A549 (cell line): Measurements from ENCODE around the gene ESD. TPM values are rescaled to one million over a fixed set of nuclear protein-coding genes. Genes with fewer than 3 reads are reported as not detected.
A peak's percentile ranks its signal among the peaks of the same experiment; 100 is the strongest.
"Not testable (repeated sequence)": the region's sequence is repeated elsewhere in the genome, so short reads cannot be mapped to it uniquely, and the experiment has no call there.

Experiments used
- ATAC-seq, 2 experiments: fragments of 200-7000 bp in 1 of 2; fragments of >200 bp in 1 of 2; cut with Nextera tagmentation in 1 of 2; cut with Tn5 transposase in 1 of 2; 3 replicates each; pipeline versions ENCODE4 v1.8.0 to v1.9.1; 2018 to 2020; ENCODE audit warnings: mild to moderate bottlenecking in 1 of 2, moderate library complexity in 1 of 2
- CTCF ChIA-PET: fragments of 300-600 bp; sonication (Branson Sonifier 250); formaldehyde crosslinking; extraction: SDS; loops from one replicate; lab custom pipeline; 2021; ENCODE audit warnings: antibody characterized with exemption, inconsistent platforms; lab: Yijun Ruan, JAX
- POLR2A ChIA-PET: fragments of 350-600 bp; formaldehyde crosslinking; extraction: SDS; loops from one replicate; lab custom pipeline; 2021; ENCODE audit warnings: antibody characterized with exemption, inconsistent platforms; lab: Yijun Ruan, JAX
- DNase-seq, 2 experiments: peaks; one replicate each; pipeline versions ENCODE4 v3.0.0 to v3.0.0-alpha.2; 2011 to 2016; ENCODE audit warnings: low read depth in 1 of 2, low spot score in 1 of 2
- FAIRE-seq: peaks from 2 replicates; lab custom pipeline; 2011; peaks lifted over from hg19 to GRCh38; lab: Jason Lieb, UNC
- H3K27ac ChIP-seq, 2 experiments: fragments of >200 bp; sonication (Bioruptor Twin); formaldehyde crosslinking; 3 replicates each; pipeline ENCODE4 v1.5.1; 2016 to 2017
- H3K4me1 ChIP-seq: fragments of >200 bp; sonication (Bioruptor Twin); formaldehyde crosslinking; 3 replicates; pipeline ENCODE4 v1.6.1; 2016
- H3K4me2 ChIP-seq: fragments of >200 bp; sonication (Bioruptor Twin); formaldehyde crosslinking; 3 replicates; pipeline ENCODE4 v1.6.1; 2016
- H3K4me3 ChIP-seq: fragments of >200 bp; sonication (Bioruptor Twin); formaldehyde crosslinking; 3 replicates; pipeline ENCODE4 v1.5.1; 2016
- H3K9me3 ChIP-seq: fragments of >200 bp; sonication (Bioruptor Twin); formaldehyde crosslinking; 3 replicates; pipeline ENCODE4 v1.6.1; 2016
- FOXS1 ChIP-seq: fragments of 250-450 bp; sonication (Bioruptor Pico); IDR thresholded peaks from 2 replicates; pipeline ENCODE4 v1.5.0; 2020; ENCODE audit warnings: mild to moderate bottlenecking, moderate library complexity
- HOXA7 ChIP-seq: fragments of 250-450 bp; sonication (Bioruptor Pico); IDR thresholded peaks from 2 replicates; pipeline ENCODE4 v1.5.0; 2020; ENCODE audit warnings: mild to moderate bottlenecking, moderate library complexity
- MAFK ChIP-seq: fragments of 450-650 bp; IDR thresholded peaks from 2 replicates; pipeline ENCODE4 v1.6.1; 2014; ENCODE audit not compliant: partially characterized antibody
- POLR2A ChIP-seq: IDR thresholded peaks from 2 replicates; pipeline ENCODE4 v1.6.1; 2012; ENCODE audit warnings: mild to moderate bottlenecking, low read length
- RAD21 ChIP-seq, 2 experiments: fragments of >200 bp in 1 of 2; sonication (Bioruptor Twin) in 1 of 2; formaldehyde crosslinking in 1 of 2; IDR thresholded peaks in 1 of 2; conservative IDR thresholded peaks in 1 of 2; 2 replicates in 1 of 2; 3 replicates in 1 of 2; pipeline ENCODE4 v1.6.1; 2012 to 2018; ENCODE audit warnings: inconsistent platforms in 1 of 2
- RARB ChIP-seq: fragments of 250-450 bp; sonication (Bioruptor Pico); IDR thresholded peaks from 2 replicates; pipeline ENCODE4 v1.8.0; 2021; ENCODE audit warnings: mild to moderate bottlenecking, moderate library complexity
- RNF2 ChIP-seq: fragments of 200-600 bp; sonication (generic); IDR thresholded peaks from 2 replicates; pipeline ENCODE4 v1.6.1; 2016; ENCODE audit warnings: low read depth, mild to moderate bottlenecking, antibody characterized with exemption, moderate library complexity, borderline replicate concordance
- SMC3 ChIP-seq: fragments of >200 bp; sonication (Bioruptor Twin); formaldehyde crosslinking; IDR thresholded peaks from 3 replicates; pipeline ENCODE4 v1.6.1; 2018; ENCODE audit warnings: inconsistent platforms
- TFCP2L1 ChIP-seq: fragments of 250-450 bp; sonication (Bioruptor Pico); IDR thresholded peaks from 2 replicates; pipeline ENCODE4 v1.5.0; 2021; ENCODE audit warnings: mild to moderate bottlenecking
- WGBS: methylation state at CpG from one replicate; pipeline ENCODE4 v1.1.6; 2017; ENCODE audit errors: missing lambda C conversion rate; 5-methylcytosine and 5-hydroxymethylcytosine counted together
- polyA plus RNA-seq, 4 experiments: library from polyadenylated mRNA; depleted of rRNA in 3 of 4; stranded (reverse); fragments of >200 nt; fragmentation: RNase III in 1 of 4; extraction: RNeasy Plus Mini Kit Qiagen cat#74134 plus additional on column Dnase treatment in 1 of 4; gene quantifications; 2 replicates in 3 of 4; 3 replicates in 1 of 4; pipeline ENCODE4 v1.2.3, GENCODE V29; 2011 to 2017
- TF ChIP-seq, protein P1 (sequence below): fragments of >200 bp; sonication (Bioruptor Twin); formaldehyde crosslinking; IDR thresholded peaks from 3 replicates; pipeline ENCODE4 v1.6.1; 2016
- TF ChIP-seq, protein P2 (sequence below): fragments of >200 bp; sonication (Bioruptor Twin); formaldehyde crosslinking; IDR thresholded peaks from 3 replicates; pipeline ENCODE4 v1.5.1; 2016
- TF ChIP-seq, protein P3 (sequence below): IDR thresholded peaks from 2 replicates; pipeline ENCODE4 v1.6.1; 2012
- TF ChIP-seq, protein P4 (sequence below): fragments of 150-350 bp; IDR thresholded peaks from 2 replicates; pipeline ENCODE4 v1.6.1; 2014; ENCODE audit warnings: low read depth, mild to moderate bottlenecking, low read length
- TF ChIP-seq, protein P5 (sequence below): fragments of 250-450 bp; sonication (Bioruptor Pico); IDR thresholded peaks from 2 replicates; pipeline ENCODE4 v1.5.0; 2021; ENCODE audit warnings: mild to moderate bottlenecking, moderate library complexity, borderline replicate concordance
- TF ChIP-seq, protein P6 (sequence below): fragments of 200-600 bp; sonication (generic); IDR thresholded peaks from 2 replicates; pipeline ENCODE4 v1.6.1; 2016; ENCODE audit warnings: antibody characterized with exemption, mild to moderate bottlenecking, moderate library complexity

The ESD gene
- polyA plus RNA-seq, 2 of the 4 experiments (the other 2 are of a cell fraction) = 107 to 122 TPM

DNA sequence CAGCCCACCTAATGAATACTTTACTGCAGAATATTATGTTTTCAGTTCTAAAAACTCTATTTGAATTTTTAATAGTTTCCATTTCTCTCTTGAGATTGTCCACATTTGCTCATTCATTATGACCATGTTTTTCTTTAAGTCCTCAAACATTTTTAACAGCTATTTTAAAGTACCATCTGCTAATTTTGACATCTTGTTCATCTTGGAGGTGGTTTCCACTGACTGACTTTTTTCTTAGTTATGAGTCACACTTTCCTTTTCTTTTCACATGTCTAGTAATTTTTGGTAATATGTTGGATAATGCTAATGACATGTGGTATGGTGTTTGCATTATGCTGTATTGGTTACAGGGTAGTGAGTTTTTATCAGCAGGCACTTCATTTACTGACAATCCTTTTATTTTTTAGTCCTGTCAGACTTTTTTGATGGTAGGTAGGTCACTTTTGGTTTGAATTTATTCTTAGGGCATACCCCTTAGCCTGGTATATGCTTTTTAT is 15.4 kb upstream of the ESD start (continued):
- TF ChIP-seq, protein P1, sequence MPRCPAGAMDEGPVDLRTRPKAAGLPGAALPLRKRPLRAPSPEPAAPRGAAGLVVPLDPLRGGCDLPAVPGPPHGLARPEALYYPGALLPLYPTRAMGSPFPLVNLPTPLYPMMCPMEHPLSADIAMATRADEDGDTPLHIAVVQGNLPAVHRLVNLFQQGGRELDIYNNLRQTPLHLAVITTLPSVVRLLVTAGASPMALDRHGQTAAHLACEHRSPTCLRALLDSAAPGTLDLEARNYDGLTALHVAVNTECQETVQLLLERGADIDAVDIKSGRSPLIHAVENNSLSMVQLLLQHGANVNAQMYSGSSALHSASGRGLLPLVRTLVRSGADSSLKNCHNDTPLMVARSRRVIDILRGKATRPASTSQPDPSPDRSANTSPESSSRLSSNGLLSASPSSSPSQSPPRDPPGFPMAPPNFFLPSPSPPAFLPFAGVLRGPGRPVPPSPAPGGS = no peak
- no peak for TF ChIP-seq RNF2
- TF ChIP-seq, all 56 proteins: peak for 0

DNA sequence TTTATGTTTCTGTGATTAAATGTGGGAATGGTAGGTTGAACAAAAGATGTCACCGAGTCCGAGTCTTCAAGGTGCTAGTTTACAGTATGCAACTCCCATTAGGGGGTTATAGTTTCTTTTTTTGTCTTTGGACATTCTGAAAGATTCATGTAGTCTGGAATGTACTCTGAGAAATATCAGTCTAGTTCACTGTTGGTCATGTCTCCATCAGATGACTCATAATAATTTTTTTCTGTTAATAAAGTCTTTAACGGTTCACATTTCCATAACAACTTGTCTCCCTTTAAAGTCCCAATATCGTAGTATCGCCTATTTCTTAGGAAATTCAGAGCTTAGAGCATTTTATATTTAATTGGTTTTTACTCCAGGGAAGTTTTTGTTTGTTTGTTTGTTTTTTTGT is 13.5 kb upstream of the ESD start:
- Histone ChIP-seq H3K4me3 (no peak overlapping the region), H3K4me2 (no peak overlapping the region), H3K4me1 (no peaks in the 10 kb centered on the region), H3K27ac (no peak overlapping the region), H3K9me3 (peaks cover 10% of the 10 kb centered on the region; the same call in 2 of the 3 replicates)
- DNase-seq (no peak), ATAC-seq (no peak), FAIRE-seq (no peak)
- WGBS = 27% methylated on average over 5 of the region's 5 CpGs
- POLR2A ChIA-PET = no interaction called here
- CTCF ChIA-PET = no interaction called here
- TF ChIP-seq SMC3 (no peak), TFCP2L1 (CRISPR knock-in tag) (no peak), RAD21 (conservative IDR thresholded peaks at IDR 0.05 in 1 of 2, IDR thresholded peaks at IDR 0.05 in 1 of 2) (no peak), MAFK (no peak), HOXA7 (CRISPR knock-in tag) (no peak), FOXS1 (CRISPR knock-in tag) (no peak), POLR2A (no peak), RARB (CRISPR knock-in tag) (no peak)
- TF ChIP-seq, protein P2, sequence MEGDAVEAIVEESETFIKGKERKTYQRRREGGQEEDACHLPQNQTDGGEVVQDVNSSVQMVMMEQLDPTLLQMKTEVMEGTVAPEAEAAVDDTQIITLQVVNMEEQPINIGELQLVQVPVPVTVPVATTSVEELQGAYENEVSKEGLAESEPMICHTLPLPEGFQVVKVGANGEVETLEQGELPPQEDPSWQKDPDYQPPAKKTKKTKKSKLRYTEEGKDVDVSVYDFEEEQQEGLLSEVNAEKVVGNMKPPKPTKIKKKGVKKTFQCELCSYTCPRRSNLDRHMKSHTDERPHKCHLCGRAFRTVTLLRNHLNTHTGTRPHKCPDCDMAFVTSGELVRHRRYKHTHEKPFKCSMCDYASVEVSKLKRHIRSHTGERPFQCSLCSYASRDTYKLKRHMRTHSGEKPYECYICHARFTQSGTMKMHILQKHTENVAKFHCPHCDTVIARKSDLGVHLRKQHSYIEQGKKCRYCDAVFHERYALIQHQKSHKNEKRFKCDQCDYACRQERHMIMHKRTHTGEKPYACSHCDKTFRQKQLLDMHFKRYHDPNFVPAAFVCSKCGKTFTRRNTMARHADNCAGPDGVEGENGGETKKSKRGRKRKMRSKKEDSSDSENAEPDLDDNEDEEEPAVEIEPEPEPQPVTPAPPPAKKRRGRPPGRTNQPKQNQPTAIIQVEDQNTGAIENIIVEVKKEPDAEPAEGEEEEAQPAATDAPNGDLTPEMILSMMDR = no peak
- TF ChIP-seq, protein P3, sequence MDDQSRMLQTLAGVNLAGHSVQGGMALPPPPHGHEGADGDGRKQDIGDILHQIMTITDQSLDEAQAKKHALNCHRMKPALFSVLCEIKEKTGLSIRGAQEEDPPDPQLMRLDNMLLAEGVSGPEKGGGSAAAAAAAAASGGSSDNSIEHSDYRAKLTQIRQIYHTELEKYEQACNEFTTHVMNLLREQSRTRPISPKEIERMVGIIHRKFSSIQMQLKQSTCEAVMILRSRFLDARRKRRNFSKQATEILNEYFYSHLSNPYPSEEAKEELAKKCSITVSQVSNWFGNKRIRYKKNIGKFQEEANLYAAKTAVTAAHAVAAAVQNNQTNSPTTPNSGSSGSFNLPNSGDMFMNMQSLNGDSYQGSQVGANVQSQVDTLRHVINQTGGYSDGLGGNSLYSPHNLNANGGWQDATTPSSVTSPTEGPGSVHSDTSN = no peak
- TF ChIP-seq, protein P4, sequence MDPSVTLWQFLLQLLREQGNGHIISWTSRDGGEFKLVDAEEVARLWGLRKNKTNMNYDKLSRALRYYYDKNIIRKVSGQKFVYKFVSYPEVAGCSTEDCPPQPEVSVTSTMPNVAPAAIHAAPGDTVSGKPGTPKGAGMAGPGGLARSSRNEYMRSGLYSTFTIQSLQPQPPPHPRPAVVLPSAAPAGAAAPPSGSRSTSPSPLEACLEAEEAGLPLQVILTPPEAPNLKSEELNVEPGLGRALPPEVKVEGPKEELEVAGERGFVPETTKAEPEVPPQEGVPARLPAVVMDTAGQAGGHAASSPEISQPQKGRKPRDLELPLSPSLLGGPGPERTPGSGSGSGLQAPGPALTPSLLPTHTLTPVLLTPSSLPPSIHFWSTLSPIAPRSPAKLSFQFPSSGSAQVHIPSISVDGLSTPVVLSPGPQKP = no peak
- TF ChIP-seq, protein P5, sequence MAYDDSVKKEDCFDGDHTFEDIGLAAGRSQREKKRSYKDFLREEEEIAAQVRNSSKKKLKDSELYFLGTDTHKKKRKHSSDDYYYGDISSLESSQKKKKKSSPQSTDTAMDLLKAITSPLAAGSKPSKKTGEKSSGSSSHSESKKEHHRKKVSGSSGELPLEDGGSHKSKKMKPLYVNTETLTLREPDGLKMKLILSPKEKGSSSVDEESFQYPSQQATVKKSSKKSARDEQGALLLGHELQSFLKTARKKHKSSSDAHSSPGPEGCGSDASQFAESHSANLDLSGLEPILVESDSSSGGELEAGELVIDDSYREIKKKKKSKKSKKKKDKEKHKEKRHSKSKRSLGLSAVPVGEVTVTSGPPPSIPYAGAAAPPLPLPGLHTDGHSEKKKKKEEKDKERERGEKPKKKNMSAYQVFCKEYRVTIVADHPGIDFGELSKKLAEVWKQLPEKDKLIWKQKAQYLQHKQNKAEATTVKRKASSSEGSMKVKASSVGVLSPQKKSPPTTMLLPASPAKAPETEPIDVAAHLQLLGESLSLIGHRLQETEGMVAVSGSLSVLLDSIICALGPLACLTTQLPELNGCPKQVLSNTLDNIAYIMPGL (CRISPR knock-in tag) = no peak
- TF ChIP-seq, protein P6, sequence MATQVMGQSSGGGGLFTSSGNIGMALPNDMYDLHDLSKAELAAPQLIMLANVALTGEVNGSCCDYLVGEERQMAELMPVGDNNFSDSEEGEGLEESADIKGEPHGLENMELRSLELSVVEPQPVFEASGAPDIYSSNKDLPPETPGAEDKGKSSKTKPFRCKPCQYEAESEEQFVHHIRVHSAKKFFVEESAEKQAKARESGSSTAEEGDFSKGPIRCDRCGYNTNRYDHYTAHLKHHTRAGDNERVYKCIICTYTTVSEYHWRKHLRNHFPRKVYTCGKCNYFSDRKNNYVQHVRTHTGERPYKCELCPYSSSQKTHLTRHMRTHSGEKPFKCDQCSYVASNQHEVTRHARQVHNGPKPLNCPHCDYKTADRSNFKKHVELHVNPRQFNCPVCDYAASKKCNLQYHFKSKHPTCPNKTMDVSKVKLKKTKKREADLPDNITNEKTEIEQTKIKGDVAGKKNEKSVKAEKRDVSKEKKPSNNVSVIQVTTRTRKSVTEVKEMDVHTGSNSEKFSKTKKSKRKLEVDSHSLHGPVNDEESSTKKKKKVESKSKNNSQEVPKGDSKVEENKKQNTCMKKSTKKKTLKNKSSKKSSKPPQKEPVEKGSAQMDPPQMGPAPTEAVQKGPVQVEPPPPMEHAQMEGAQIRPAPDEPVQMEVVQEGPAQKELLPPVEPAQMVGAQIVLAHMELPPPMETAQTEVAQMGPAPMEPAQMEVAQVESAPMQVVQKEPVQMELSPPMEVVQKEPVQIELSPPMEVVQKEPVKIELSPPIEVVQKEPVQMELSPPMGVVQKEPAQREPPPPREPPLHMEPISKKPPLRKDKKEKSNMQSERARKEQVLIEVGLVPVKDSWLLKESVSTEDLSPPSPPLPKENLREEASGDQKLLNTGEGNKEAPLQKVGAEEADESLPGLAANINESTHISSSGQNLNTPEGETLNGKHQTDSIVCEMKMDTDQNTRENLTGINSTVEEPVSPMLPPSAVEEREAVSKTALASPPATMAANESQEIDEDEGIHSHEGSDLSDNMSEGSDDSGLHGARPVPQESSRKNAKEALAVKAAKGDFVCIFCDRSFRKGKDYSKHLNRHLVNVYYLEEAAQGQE = no peak

DNA sequence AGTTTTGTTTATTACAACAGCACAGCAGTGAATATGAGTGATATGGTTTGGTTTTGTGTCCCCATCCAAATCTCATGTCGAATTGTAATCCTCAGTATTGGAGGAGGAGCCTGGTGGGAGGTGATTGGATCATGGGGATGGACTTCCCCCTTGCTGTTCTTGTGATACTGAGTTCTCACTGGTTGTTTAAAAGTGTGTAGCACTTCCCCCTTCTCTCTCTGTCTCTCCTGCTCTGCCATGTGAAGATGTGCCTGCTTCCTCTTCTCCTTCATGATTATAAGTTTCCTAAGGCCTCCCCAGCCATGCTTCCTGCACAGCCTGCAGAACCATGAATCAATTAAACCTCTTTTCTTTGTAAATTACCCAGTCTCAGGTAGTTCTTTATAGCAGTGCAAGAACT is 8.0 kb upstream of the ESD start:
- ATAC-seq, FAIRE-seq, CTCF ChIA-PET, H3K4me1 ChIP-seq, H3K9me3 ChIP-seq, POLR2A ChIA-PET, H3K4me3 ChIP-seq, H3K4me2 ChIP-seq, DNase-seq: not testable (repeated sequence)
- 14% methylated on average over 1 of the region's 1 CpG for WGBS
- H3K27ac ChIP-seq = 0 out of 6 replicates have a peak overlapping the region, but pooled peaks of 1 of the 2 experiments have one; percentile 30
